ENCODE results near the gene RPL27A.

- TF ChIP-seq CTCF (conservative IDR thresholded peaks at IDR 0.05 in 1 of 2, IDR thresholded peaks at IDR 0.05 in 1 of 2; ENCODE audit: low read depth in 1 of 2, low read length in 2 of 2) (no peak), EZH2 (IDR thresholded peaks at IDR 0.05; ENCODE audit: low read length, missing control alignments) (no peak)
These were observed 26.3 kb upstream of the RPL27A start for GRCh38 chr11:8656291-8656690.

All from fibroblast of lung (primary cell).